GM19025 (cell line): ENCODE measurements around the gene PTPRC.

Experiments used
- ATAC-seq: cut with Tn5 transposase; IDR thresholded peaks from one replicate; pipeline ENCODE4 v1.9.1; 2021; ENCODE audit warnings: mild to moderate bottlenecking, low read depth, moderate library complexity; ENCODE audit not compliant: unreplicated experiment

Gene PTPRC

GRCh38 chr1:198694542-198694941, 55.7 kb downstream of the PTPRC start:
- no peak for ATAC-seq

GRCh38 chr1:198696211-198696610, 57.4 kb downstream of the PTPRC start:
- no peak for ATAC-seq

DNA sequence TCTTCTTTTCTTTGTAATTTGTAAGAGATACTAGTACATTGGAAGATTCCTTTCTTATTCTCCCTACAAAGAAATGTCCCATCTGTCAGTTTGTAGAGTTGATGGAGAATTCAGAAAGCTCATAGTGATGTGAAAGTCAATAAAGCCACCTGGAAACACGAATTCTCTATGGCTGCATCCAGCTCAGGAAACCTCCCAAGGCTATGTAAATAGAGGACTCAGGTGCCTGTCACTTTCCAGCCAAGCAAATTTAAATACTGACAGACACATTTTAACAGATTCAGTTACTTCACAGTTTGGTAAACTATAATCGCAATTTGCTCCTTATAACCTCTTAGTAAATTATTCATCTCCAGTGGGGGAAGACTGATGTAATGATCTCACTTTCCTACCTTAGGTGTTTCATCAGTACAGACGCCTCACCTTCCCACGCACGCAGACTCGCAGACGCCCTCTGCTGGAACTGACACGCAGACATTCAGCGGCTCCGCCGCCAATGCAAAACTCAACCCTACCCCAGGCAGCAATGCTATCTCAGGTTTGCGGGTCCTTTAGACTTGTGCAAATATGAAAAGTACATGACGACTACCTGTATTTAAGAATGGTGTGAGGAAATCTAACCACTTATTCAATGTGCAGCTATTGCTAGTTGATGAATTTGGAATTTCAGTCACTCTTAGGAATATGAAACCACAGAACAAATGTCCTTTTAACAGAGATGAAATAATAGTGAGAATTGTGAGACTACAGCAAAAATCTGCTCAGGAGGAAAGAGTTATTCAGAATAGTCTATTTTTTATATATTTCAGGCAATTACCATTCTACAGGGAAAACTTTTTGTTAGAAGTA, 60.6 kb downstream of the PTPRC start:
- peak; percentile 84 for ATAC-seq

GRCh38 chr1:198700016-198700392, 61.2 kb downstream of the PTPRC start:
- ATAC-seq, result no peak

- ATAC-seq, result no peak
These were observed 61.6 kb downstream of the PTPRC start for GRCh38 chr1:198700396-198700795.

DNA sequence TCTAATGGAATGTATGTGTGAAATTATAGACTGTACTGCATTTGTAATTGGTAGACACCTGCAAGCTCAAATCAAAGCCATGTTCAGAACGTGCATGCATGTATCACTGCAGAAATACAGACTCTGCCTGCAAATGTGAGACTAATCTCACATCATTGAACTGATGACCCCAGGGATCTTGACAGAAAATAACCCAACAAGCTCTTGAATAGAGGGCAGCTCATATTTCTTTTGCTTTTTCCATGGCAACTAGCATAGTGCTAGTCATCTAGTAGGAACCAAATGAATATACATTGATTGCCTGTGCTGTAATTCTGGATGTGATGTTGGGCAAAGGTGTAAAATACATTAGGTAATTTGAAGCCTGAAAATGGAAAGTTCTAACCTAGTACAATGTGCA, 62.4 kb downstream of the PTPRC start:
- no peak for ATAC-seq

DNA sequence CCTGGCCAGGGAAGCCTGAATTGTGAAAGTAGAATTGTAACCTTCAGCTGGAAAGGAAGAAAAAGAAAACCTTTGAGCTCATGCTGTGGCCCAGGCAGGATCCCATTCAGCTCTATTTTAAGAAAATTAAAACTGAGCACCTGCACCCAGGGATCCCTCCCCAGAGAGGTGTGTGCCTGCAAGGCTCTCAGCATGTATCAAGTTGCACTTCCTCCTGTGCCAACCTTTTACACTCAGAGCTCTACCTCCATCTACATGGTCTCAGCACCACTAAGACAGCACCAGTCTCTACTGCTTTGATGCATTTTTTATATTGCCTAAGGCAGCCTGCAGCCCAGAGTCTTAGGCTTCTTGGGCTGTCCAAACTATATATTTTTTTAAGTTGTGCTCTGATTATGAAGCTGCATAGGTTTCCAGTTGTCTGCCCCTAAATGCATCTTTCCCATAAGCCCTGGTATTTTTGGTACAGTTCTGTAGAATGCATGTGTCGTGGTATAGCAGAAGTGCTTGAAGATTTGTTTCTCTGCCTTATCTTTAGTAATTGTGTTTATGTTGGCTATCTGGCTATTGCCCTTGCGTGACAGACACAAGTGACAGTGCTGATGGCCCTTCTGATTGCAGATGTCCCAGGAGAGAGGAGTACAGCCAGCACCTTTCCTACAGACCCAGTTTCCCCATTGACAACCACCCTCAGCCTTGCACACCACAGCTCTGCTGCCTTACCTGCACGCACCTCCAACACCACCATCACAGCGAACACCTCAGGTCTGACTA, 63.1 kb downstream of the PTPRC start:
- no peak for ATAC-seq

DNA sequence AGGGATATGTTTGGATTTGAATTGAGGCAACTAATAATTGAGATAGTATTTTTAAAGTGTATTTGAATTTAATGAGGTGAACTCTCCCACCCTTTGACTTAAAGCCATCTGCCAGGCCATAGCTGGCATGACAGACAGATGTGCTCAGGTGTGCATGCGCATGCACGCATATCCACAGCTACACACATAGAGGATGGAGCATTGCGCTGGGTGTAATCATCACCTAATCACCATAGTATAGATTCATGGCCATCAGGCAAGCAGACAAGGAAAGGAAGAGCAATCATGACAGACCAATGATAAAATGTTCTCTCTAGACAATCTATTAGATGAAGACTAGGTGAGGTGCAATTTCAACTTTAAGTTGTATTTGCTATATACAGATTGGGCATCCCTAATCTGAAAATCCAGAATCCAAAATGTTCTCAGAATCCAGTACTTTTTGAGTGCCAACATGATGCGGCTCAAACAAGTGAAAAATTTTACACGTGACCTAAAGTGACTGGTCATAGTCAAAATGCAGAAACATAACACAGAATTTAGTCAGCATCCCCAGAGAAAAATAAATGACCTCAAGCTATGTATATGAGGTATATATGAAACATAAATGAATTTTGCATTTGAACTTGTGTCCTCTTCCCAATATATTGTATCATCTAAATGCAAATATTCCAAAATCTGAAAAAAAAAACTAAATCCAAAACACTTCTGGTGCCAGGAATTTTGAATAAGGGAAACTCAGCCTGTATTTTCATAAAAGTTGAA, 70.1 kb downstream of the PTPRC start:
- ATAC-seq, result no peak

DNA sequence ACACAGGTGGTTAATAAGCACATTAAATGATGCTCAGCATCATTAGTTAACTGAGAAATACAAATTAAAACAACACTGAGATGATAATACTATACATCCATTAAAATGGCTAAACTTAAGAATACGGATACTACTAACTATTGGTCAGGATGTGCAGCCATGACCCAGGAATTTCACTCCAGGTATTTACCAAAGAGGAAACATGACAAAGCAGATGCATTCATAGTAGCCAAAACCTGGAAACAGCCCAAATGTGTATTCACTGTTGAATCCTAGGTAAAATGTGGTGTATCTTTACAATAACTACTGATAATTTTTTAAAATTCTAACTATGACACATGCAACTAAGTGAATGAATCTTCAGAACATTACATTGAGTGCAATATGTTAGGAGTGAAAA, 73.0 kb downstream of the PTPRC start:
- no peak for ATAC-seq

- no peak for ATAC-seq
These were observed 74.2 kb downstream of the PTPRC start for GRCh38 chr1:198713081-198713480.

GRCh38 chr1:198714271-198714670, 75.4 kb downstream of the PTPRC start:
- no peak for ATAC-seq

- ATAC-seq, result no peak
These were observed 77.2 kb downstream of the PTPRC start for GRCh38 chr1:198716051-198716450.

DNA sequence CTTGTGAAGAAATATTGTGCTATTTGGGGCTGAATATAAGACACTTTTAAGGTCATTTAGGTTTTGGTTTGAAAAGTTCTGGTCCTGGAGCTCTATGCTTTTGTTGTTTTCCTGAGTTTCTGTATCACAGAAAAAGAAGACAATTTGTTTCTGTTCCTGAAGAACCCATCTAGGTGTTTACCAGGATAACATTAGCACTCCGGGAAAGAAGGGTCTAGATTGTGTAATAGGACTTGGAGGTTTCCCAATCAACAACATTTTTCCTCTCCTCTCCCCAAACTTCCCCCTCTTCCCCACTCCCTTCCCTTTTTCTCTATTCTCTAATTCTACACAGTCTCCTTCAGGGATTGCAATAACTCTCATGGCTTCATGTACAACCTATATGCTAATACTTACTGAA, 78.7 kb downstream of the PTPRC start:
- no peak for ATAC-seq

GRCh38 chr1:198723127-198723526, 84.3 kb downstream of the PTPRC start:
- ATAC-seq, result no peak

DNA sequence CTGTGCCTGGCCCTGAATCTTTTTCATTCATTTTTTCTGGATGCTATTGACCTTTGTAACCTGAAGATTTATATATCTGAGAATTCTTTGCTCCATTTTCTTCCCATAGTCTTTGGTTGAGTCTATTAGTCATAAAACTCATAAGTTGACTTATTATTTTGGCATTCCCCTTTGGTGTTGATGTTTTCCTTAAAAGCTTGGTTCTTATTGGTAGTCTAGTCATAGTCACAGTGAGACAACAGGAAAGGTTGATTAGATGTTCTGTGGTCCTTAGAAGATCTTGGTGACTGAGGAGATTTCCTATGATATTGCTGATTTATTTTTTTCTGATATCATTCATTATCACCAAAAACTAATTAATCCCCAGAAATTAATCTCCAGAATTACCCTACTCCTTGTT, 86.2 kb downstream of the PTPRC start:
- ATAC-seq, result no peak

DNA sequence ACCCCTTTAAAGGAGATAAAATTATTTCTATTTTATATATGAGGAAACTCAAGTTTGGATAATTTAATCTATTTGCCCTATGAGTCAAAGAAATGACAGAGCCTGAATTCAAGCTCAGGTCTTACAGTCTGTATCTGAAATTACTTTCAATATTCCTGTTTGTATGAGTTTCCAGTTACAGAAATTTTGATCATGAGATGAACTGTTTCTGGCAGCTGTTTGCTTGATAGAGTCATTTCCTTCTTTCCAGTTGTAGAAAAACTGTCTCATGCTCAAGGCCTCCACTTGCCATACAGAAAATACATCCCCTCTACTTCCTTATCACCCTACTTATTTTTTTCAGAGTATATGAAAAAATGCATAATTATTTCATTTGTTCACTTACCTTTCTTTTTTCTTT, 87.6 kb downstream of the PTPRC start:
- no peak for ATAC-seq

DNA sequence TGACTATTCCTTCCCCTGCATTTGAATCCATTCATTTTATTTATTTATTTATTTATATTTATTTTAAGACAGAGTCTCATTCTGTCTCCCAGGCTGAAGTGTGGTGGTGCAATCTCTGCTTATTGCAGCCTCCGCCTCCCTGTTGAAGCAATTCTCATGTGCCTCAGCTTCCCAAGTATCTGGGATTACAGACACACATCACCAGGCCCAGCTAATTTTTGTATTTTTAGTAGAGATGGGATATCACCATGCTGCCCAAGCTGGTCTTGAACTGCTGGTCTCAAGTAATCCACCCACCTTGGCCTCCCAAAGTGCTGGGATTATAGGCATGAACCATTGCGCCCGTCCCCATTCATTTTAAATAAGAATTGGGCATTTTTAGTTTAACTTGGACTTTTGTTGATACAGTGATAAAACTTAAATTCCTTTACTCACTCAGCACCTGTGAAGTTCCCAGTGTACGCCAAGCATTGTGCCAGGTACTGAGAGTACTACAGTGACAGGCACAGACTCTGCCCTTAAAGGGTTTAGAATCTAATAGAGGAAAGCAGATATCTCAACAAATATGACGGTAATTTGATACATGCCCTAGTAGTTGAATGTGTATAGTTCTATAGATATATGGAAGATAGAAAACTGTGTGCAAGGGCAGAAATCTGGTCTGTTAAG, 90.5 kb downstream of the PTPRC start:
- ATAC-seq, result no peak

DNA sequence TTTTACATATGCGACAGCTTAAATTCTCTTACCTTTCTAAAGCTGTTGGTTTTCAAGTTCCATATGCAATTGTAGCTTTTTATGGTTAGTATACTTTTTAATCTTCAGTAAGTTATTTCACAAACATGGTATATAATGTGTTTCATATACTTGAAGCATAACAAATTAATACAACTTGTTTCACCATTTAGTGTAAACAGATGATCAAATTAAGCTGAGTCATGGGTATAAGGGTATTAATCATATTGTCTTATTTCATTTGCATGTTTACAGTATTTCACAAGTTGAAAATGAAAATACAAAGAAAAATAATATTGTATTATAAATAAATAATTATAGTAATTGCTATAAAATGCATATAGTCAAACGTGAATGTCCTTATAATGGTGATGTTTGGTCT, 92.1 kb downstream of the PTPRC start:
- ATAC-seq, result no peak

DNA sequence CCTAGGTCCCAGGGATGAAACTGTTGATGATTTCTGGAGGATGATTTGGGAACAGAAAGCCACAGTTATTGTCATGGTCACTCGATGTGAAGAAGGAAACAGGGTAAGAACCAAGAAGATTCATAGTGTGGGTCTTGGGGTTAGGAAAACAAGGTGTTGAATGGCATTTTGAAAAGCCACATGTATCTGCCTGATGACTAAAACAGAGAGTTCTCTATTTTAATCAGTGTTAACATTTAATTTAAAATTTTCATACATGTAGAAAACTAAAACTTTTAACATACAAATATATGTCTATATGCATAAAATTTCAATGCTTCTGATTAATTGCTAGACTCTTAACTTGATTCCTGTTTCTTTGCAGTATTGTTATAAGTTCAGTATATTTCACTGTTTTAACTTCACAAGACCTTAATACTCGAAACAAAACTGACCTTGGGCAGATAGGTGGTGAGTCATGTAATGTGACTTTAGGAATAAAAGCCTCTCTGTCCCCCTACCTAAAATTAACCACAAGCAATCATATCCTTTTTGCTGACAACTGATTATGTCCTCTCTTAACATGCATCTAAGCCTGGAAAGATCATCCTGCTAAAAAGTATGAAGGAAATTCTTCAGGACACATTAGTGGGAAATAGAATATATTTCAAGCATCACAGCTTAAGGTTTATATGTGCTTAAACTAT, 95.6 kb downstream of the PTPRC start:
- ATAC-seq, result peak; percentile 91

DNA sequence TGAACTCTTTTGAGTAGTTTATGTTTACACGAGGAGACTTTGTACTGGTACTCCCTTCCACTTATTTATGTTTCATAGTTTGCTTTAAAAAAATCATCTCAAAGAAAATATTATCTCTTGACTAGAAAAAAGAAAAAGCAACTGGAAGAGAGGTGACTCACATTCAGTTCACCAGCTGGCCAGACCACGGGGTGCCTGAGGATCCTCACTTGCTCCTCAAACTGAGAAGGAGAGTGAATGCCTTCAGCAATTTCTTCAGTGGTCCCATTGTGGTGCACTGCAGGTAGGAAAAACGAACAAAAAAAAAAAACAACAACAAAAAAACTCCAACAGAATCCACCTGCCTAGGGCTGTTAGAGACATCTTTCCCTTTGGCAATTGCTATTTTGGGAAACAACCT, 102.9 kb downstream of the PTPRC start:
- no peak for ATAC-seq
